Measurements from ENCODE around the gene TIMP3. TPM values are rescaled to one million over a fixed set of nuclear protein-coding genes. Genes with fewer than 3 reads are reported as not detected.
A peak's percentile ranks its signal among the peaks of the same experiment; 100 is the strongest.

TIMP3 gene
- total and polyA plus RNA-seq, 11 donors: 112 to 629 (median 152) TPM

- 77 to 82% (median 79%) methylated on average over 4 of the region's 4 CpGs for WGBS, 4 donors
- Histone ChIP-seq H3K4me1 (peaks cover 10 to 81% (median 63%) of the 10 kb centered on the region in 12 donors), H3K9me3 (no peaks in the 10 kb centered on the region), H3K4me3 (peak overlapping the region in 11 of 12 donors; percentile 64 to 99 (median 91)), H3K27ac (peak overlapping the region in 9 of 12 donors; percentile 16 to 94 (median 92)), H3K27me3 (peaks cover 0 to 14% (median 0%) of the 10 kb centered on the region in 9 donors), H3K36me3 (peaks cover 0 to 32% (median 16%) of the 10 kb centered on the region in 9 donors)
- intact Hi-C loops (cut with DNase I): no loop called here
- no peak for DNase-seq
- no peak for TF ChIP-seq POLR2A (IDR thresholded peaks at IDR 0.05)
- TF ChIP-seq CTCF (IDR thresholded peaks at IDR 0.05): no peak
- ATAC-seq: no peak
Observed at GRCh38 chr22:32805361-32805881, 3.9 kb downstream of the TIMP3 start.

- H3K27ac ChIP-seq: peak overlapping the region in 6 of 12 donors; percentile 1 to 56 (median 18)
- H3K36me3 ChIP-seq: peaks cover 0 to 32% (median 16%) of the 10 kb centered on the region in 9 donors
- peak overlapping the region in 6 of 12 donors; percentile 9 to 98 (median 93) for H3K4me3 ChIP-seq
- TF ChIP-seq POLR2A (IDR thresholded peaks at IDR 0.05) (no peak), CTCF (IDR thresholded peaks at IDR 0.05) (no peak)
- DNase-seq (no peak), ATAC-seq (no peak)
- peaks cover 10 to 81% (median 65%) of the 10 kb centered on the region in 12 donors for H3K4me1 ChIP-seq
- WGBS, 4 donors: 40 to 78% (median 72%) methylated on average over 2 of the region's 2 CpGs
- H3K9me3 ChIP-seq: no peaks in the 10 kb centered on the region
- H3K27me3 ChIP-seq: peaks cover 0 to 9% (median 0%) of the 10 kb centered on the region in 9 donors
- intact Hi-C loops (cut with DNase I): no loop called here
Observed at GRCh38 chr22:32806296-32806695, 4.8 kb downstream of the TIMP3 start.

GRCh38 chr22:32808038-32808445 lies 6.5 kb downstream of the TIMP3 start:
- DNase-seq (no peak), ATAC-seq (no peak)
- no peaks in the 10 kb centered on the region for H3K27me3 ChIP-seq
- TF ChIP-seq CTCF (IDR thresholded peaks at IDR 0.05): no peak
- TF ChIP-seq POLR2A (IDR thresholded peaks at IDR 0.05): no peak
- WGBS, 4 donors: 45 to 54% (median 48%) methylated on average over 4 of the region's 4 CpGs
- H3K4me1 ChIP-seq: peaks cover 23 to 98% (median 82%) of the 10 kb centered on the region in 12 donors
- H3K4me3 ChIP-seq: peak overlapping the region in 1 of 12 donors; percentile 17
- peaks cover 0 to 32% (median 16%) of the 10 kb centered on the region in 9 donors for H3K36me3 ChIP-seq
- H3K9me3 ChIP-seq: no peaks in the 10 kb centered on the region
- peak overlapping the region in 3 of 12 donors; percentile 43 to 62 (median 55) for H3K27ac ChIP-seq
- intact Hi-C loops (cut with DNase I): no loop called here

- Histone ChIP-seq H3K4me3 (no peak overlapping the region), H3K27me3 (no peaks in the 10 kb centered on the region), H3K36me3 (peaks cover 0 to 32% (median 13%) of the 10 kb centered on the region in 9 donors), H3K4me1 (peaks cover 26 to 96% (median 85%) of the 10 kb centered on the region in 12 donors), H3K27ac (peak overlapping the region in 11 of 12 donors; percentile 25 to 62 (median 47)), H3K9me3 (no peaks in the 10 kb centered on the region)
- intact Hi-C loops (cut with DNase I): loop anchor here in 1 of 10 donors (2.0 kb wide), 1 partner anchor 43 kb away; no protein-coding TSS in a partner anchor
- 34 to 56% (median 48%) methylated on average over 6 of the region's 6 CpGs for WGBS, 4 donors
- DNase-seq (no peak), ATAC-seq (peak in 3 of 4 donors; percentile 2 to 17 (median 6))
- TF ChIP-seq POLR2A (IDR thresholded peaks at IDR 0.05) (no peak), CTCF (IDR thresholded peaks at IDR 0.05) (no peak)
Observed at GRCh38 chr22:32809786-32810554, 8.5 kb downstream of the TIMP3 start.

Measured in heart left ventricle (tissue), 16 donors.